ENCODE measurements around the gene EHF. TPM values are rescaled to one million over a fixed set of nuclear protein-coding genes. Genes with fewer than 3 reads are reported as not detected.

Gene EHF
- total and polyA plus RNA-seq, 8 donors = 15.5 to 142 (median 44.4) TPM

GRCh38 chr11:34593085-34593484, 27.8 kb upstream of the EHF start:
- TF ChIP-seq POLR2AphosphoS5 (IDR thresholded peaks at IDR 0.05) (no peak), EP300 (IDR thresholded peaks at IDR 0.05) (no peak), POLR2A (IDR thresholded peaks at IDR 0.05) (no peak)
- TF ChIP-seq, protein P1, sequence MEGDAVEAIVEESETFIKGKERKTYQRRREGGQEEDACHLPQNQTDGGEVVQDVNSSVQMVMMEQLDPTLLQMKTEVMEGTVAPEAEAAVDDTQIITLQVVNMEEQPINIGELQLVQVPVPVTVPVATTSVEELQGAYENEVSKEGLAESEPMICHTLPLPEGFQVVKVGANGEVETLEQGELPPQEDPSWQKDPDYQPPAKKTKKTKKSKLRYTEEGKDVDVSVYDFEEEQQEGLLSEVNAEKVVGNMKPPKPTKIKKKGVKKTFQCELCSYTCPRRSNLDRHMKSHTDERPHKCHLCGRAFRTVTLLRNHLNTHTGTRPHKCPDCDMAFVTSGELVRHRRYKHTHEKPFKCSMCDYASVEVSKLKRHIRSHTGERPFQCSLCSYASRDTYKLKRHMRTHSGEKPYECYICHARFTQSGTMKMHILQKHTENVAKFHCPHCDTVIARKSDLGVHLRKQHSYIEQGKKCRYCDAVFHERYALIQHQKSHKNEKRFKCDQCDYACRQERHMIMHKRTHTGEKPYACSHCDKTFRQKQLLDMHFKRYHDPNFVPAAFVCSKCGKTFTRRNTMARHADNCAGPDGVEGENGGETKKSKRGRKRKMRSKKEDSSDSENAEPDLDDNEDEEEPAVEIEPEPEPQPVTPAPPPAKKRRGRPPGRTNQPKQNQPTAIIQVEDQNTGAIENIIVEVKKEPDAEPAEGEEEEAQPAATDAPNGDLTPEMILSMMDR (IDR thresholded peaks at IDR 0.05) = no peak
- 38 to 52% (median 42%) methylated on average over 1 of the region's 1 CpG for WGBS, 5 donors
- Histone ChIP-seq H3K4me1 (peaks cover 0 to 25% (median 10%) of the 10 kb centered on the region in 4 donors), H3K27me3 (no peaks in the 10 kb centered on the region), H3K9me3 (peaks cover 0 to 3% (median 0%) of the 10 kb centered on the region in 4 donors), H3K36me3 (no peaks in the 10 kb centered on the region), H3K27ac (no peak overlapping the region), H3K4me3 (no peak overlapping the region)
- intact Hi-C loops (cut with DNase I; ENCODE audit: low total_unique reads) = no loop called here
- DNase-seq = no peak

GRCh38 chr11:34594603-34595002, 26.3 kb upstream of the EHF start:
- H3K9me3 ChIP-seq = peaks cover 0 to 3% (median 0%) of the 10 kb centered on the region in 4 donors
- TF ChIP-seq, protein P1 (IDR thresholded peaks at IDR 0.05) = no peak
- no peak for TF ChIP-seq POLR2AphosphoS5 (IDR thresholded peaks at IDR 0.05)
- no peak for TF ChIP-seq EP300 (IDR thresholded peaks at IDR 0.05)
- no peak for TF ChIP-seq POLR2A (IDR thresholded peaks at IDR 0.05)
- WGBS, 5 donors = 50 to 72% (median 58%) methylated on average over 3 of the region's 3 CpGs
- peaks cover 6 to 32% (median 17%) of the 10 kb centered on the region in 4 donors for H3K4me1 ChIP-seq
- H3K36me3 ChIP-seq = no peaks in the 10 kb centered on the region
- DNase-seq = no peak
- H3K27ac ChIP-seq = no peak overlapping the region
- intact Hi-C loops (cut with DNase I; ENCODE audit: low total_unique reads) = no loop called here
- no peaks in the 10 kb centered on the region for H3K27me3 ChIP-seq
- no peak overlapping the region for H3K4me3 ChIP-seq

GRCh38 chr11:34595391-34595790, 25.5 kb upstream of the EHF start:
- H3K27me3 ChIP-seq = no peaks in the 10 kb centered on the region
- intact Hi-C loops (cut with DNase I; ENCODE audit: low total_unique reads) = no loop called here

DNA sequence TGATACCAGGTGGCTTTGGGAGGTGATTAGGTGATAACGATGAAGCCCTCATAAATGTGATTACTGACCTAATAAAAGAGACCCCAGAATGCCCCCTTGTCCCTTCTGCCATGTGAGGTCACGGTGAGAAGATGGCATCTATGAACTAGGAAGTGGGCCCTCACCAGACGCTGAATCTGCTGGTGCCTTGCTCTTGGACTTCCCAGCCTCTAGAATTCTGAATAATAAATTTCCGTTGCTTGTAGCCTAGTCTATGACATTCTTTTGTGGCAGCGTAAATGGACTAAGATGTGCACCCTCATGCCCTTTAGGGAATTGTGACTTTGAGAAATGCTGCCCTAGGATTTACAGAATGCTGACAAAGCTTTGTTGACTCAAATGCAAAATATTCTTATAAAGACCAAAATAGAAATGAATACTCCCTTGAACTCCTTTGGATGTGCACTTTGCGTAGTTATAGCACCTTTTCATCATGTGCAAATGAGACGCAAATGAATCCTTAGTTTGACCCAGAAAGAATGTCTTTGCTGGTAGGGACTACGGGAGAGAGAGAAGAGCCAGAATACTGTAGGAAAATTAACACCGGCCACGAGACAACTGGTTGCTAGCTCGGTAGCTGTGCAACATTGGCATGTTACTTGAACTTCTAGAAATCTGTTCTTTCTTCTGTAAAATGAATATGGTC, 24.8 kb upstream of the EHF start:
- no peaks in the 10 kb centered on the region for H3K27me3 ChIP-seq
- peaks cover 0 to 3% (median 0%) of the 10 kb centered on the region in 4 donors for H3K9me3 ChIP-seq
- 93 to 97% (median 95%) methylated on average over 11 of the region's 11 CpGs for WGBS, 5 donors
- H3K36me3 ChIP-seq = no peaks in the 10 kb centered on the region
- DNase-seq = no peak
- H3K27ac ChIP-seq = no peak overlapping the region
- peaks cover 21 to 47% (median 31%) of the 10 kb centered on the region in 4 donors for H3K4me1 ChIP-seq
- intact Hi-C loops (cut with DNase I; ENCODE audit: low total_unique reads) = no loop called here
- no peak overlapping the region for H3K4me3 ChIP-seq
- TF ChIP-seq, protein P1 (IDR thresholded peaks at IDR 0.05) = no peak
- TF ChIP-seq POLR2A (IDR thresholded peaks at IDR 0.05) (no peak), POLR2AphosphoS5 (IDR thresholded peaks at IDR 0.05) (no peak), EP300 (IDR thresholded peaks at IDR 0.05) (no peak)

More at GRCh38 chr11:34595391-34595790, 25.5 kb upstream of the EHF start:
- 25 to 51% (median 42%) methylated on average over 2 of the region's 2 CpGs for WGBS, 5 donors
- peak in 1 of 2 donors; percentile 66 for DNase-seq
- TF ChIP-seq, protein P1 (IDR thresholded peaks at IDR 0.05) = no peak
- TF ChIP-seq EP300 (IDR thresholded peaks at IDR 0.05) (no peak), POLR2A (IDR thresholded peaks at IDR 0.05) (no peak), POLR2AphosphoS5 (IDR thresholded peaks at IDR 0.05) (no peak)
- peaks cover 0 to 3% (median 0%) of the 10 kb centered on the region in 4 donors for H3K9me3 ChIP-seq
- H3K36me3 ChIP-seq = no peaks in the 10 kb centered on the region
- H3K4me3 ChIP-seq = no peak overlapping the region
- peaks cover 14 to 40% (median 25%) of the 10 kb centered on the region in 4 donors for H3K4me1 ChIP-seq
- H3K27ac ChIP-seq = no peak overlapping the region

All from stomach (tissue), 9 donors.